EL (cell line): ENCODE data around the gene RPS23.

Experiments
- DNase-seq: peaks from one replicate; pipeline ENCODE4 v3.0.0-alpha.2; 2016

Gene RPS23

DNA sequence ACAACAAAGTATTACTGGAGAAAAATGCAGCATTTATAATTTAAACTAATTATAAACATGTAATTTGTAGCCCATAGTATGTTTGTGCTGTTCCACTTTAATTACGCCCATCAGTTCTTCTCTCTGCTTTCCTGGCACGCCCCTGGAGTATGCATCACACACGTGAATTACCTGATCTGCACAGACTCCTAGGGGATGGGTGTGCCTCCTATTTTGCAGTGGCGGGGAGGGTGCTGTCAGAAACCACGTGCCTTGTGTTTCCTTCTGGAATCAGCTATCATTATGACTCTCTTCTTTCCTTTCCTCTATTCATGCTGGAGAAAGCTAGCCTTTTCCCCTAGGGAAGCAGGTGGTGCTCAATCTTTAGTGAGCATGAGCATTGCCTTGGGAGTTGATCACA lies 43.3 kb downstream of the RPS23 start:
- DNase-seq: no peak

- DNase-seq: peak; percentile 72
Measured at GRCh38 chr5:82225525-82226172, 52.5 kb downstream of the RPS23 start.
